GM12874 (cell line): ENCODE measurements around the gene CYP2E1.

ENCODE experiments used
- TF ChIP-seq, protein P1 (sequence below): IDR thresholded peaks from 2 replicates; pipeline ENCODE4 v1.5.1; 2011; ENCODE audit warnings: low read depth, mild to moderate bottlenecking, control low read depth, low read length, moderate library complexity; ENCODE audit not compliant: insufficient read depth

Gene CYP2E1

DNA sequence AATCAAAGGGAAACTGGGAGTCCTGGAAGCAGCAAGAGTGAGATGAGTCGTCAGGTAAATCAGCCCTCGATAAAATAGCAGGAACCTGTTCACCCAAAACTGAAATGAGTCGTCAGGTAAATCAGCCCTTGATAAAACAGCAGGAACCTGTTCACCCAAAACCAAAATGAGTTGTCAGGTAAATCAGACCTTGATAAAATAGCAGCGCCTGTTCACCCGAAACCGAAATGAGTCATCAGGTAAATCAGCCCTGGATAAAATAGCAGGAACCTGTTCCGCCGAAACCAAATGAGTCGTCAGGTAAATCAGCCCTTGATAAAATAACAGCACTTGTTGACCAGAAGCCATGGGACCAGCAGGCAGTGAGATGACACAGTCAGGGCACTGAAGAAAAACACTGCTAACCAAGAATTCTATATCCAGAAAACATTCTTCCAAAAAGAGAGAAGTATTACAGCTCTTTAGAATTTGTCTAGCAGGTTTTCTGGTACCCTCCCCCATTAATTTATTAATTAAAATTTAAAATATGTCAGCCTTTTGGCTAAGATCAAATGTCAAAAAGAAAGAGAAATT is 3.4 kb upstream of the CYP2E1 start:
- TF ChIP-seq, protein P1, sequence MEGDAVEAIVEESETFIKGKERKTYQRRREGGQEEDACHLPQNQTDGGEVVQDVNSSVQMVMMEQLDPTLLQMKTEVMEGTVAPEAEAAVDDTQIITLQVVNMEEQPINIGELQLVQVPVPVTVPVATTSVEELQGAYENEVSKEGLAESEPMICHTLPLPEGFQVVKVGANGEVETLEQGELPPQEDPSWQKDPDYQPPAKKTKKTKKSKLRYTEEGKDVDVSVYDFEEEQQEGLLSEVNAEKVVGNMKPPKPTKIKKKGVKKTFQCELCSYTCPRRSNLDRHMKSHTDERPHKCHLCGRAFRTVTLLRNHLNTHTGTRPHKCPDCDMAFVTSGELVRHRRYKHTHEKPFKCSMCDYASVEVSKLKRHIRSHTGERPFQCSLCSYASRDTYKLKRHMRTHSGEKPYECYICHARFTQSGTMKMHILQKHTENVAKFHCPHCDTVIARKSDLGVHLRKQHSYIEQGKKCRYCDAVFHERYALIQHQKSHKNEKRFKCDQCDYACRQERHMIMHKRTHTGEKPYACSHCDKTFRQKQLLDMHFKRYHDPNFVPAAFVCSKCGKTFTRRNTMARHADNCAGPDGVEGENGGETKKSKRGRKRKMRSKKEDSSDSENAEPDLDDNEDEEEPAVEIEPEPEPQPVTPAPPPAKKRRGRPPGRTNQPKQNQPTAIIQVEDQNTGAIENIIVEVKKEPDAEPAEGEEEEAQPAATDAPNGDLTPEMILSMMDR, result no peak

- TF ChIP-seq, protein P1, result no peak
These were observed 1.7 kb upstream of the CYP2E1 start for GRCh38 chr10:133525444-133525843.

DNA sequence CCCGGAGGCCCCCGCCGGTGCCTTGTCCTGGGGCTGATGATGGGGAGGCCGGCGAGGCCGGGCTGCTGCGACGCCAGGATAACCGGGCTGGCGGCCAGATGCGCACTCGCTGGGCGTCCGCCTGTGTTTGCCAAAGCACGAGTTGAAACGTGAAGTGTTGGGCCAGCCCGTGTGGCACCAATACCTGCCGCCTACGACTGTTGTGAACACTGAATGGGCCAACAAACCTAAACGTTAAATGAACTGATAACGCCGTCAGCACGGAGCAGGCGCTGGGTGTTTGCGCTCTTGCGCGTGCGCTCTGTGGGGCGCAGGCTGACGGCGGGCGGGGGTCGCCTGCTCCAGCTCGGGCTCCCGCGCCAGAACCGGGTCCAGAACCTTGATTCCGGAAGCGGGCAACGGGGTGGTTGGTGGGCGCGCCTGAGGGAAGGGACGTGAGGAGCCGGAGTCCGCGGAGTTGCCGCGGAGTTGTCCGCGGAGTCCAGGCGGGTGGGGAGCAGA is 658 bp downstream of the CYP2E1 start:
- TF ChIP-seq, protein P1, result no peak

DNA sequence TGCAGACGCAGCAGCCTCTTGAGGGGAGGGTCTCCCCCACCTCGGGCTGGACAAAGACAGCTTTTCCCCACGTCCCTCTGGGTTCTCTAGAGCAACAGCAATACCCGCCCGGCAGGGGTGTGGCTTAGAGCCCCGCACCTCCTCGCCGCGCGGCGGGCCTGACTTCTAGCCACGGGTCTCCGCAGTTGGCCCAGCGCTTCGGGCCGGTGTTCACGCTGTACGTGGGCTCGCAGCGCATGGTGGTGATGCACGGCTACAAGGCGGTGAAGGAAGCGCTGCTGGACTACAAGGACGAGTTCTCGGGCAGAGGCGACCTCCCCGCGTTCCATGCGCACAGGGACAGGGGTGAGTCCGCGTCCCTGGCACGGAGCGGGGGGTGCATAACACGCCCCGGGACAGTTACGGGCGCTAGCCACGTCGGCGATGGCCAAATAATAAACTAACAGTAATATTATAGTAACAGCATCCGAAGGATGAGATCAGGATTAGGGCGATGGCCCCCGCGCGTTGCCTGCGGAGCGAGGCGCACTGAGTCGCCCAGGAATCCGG is 1.2 kb downstream of the CYP2E1 start:
- TF ChIP-seq, protein P1, result no peak

DNA sequence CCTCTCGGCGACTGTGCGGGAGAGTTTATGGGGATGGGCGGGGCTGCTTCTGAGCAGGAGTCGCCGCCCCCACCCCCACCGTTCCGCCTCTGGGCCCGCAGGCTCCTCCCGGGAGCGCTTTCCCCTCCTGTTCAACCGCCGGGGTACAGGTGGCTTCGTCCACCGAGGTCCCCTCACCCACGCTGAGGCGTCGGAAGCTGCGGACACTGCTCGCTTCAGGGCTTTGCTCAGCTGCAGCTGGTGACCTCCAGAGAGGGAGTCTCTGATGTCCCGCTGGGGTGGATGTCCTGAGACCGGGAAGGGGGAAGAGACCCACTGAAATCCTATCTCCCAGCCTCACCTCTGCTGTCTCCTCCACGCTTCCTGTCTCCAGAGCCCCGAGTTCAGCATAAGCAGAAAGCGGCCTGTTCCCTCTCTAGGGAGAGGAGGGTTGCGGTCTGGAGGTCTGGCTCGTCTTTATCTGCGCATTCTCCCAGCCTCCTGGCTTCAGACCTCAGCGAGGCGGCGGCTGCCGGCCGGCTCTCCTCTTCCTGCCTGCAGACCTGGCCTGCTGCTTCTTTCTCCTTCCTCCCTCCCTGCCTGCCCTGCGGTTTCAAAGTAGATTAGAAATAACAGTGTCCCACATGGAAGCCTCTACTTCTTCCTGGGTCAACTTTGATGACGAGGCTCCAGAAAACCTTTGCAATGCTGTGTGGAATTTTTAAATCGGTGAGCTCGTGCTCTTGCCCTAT is 1.8 kb downstream of the CYP2E1 start:
- TF ChIP-seq, protein P1, result no peak

- TF ChIP-seq, protein P1, result no peak
These were observed 2.4 kb downstream of the CYP2E1 start for GRCh38 chr10:133529576-133529946.

DNA sequence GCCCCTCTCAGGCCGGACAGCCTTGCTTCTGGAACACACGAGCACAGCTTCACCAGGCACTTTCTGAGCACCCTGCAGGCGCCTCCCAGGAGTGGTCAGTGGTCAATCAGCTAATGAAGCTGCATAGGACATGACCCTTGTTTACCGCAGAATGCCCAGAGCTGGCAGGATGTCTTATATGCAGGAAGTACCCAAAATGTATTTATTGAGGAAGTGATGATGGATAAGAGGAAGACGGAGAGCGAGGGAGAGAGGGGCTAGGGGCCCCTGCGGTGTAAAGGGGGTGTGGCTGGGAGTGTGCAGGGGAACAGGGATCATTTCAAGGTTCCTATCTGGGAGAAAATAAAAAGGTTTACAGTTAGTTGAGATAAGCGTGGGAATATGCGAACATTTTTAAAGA is 3.3 kb downstream of the CYP2E1 start:
- TF ChIP-seq, protein P1, result no peak
